PFSK-1 (cell line): Measurements from ENCODE around the gene YTHDF1.

Experiments used
- POLR2AphosphoS5 ChIP-seq: IDR thresholded peaks from 2 replicates; pipeline ENCODE4 v1.6.1; 2012; ENCODE audit warnings: low read depth, mild to moderate bottlenecking, control low read depth, low read length, moderate library complexity
- TF ChIP-seq, protein P1 (sequence below), 2 experiments: IDR thresholded peaks; 2 replicates each; pipeline versions ENCODE4 v1.6.1 to v1.8.0; 2011 to 2012; ENCODE audit warnings: low read depth in 2 of 2, low read length in 2 of 2, control low read depth in 1 of 2, inconsistent platforms in 1 of 2, mild to moderate bottlenecking in 1 of 2, moderate library complexity in 1 of 2; ENCODE audit not compliant: insufficient read depth in 1 of 2

DNA sequence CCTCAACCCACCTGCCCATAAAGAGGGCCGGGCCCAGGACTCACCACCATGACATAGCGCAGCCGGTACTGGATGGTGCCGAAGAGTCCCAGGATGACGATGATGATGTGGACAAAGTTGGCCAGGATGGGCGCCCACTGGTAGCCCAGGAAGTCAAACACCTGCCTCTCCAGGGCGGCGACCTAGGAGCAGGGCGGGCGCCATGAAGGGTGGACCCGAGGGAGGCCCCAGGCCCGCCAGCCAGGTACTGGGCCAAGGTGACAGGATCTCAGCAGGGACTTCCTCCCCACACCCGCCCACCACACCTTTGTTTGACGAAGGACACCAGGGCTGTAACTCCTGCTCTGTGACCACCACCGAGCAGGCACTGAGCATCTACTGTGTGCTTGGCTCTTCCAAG lies 34.0 kb upstream of the YTHDF1 start:
- TF ChIP-seq POLR2AphosphoS5 = no peak
- TF ChIP-seq, protein P1, sequence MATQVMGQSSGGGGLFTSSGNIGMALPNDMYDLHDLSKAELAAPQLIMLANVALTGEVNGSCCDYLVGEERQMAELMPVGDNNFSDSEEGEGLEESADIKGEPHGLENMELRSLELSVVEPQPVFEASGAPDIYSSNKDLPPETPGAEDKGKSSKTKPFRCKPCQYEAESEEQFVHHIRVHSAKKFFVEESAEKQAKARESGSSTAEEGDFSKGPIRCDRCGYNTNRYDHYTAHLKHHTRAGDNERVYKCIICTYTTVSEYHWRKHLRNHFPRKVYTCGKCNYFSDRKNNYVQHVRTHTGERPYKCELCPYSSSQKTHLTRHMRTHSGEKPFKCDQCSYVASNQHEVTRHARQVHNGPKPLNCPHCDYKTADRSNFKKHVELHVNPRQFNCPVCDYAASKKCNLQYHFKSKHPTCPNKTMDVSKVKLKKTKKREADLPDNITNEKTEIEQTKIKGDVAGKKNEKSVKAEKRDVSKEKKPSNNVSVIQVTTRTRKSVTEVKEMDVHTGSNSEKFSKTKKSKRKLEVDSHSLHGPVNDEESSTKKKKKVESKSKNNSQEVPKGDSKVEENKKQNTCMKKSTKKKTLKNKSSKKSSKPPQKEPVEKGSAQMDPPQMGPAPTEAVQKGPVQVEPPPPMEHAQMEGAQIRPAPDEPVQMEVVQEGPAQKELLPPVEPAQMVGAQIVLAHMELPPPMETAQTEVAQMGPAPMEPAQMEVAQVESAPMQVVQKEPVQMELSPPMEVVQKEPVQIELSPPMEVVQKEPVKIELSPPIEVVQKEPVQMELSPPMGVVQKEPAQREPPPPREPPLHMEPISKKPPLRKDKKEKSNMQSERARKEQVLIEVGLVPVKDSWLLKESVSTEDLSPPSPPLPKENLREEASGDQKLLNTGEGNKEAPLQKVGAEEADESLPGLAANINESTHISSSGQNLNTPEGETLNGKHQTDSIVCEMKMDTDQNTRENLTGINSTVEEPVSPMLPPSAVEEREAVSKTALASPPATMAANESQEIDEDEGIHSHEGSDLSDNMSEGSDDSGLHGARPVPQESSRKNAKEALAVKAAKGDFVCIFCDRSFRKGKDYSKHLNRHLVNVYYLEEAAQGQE (IDR thresholded peaks at IDR 0.05; ENCODE audit: insufficient read depth in 1 of 2, low read depth in 2 of 2, low read length in 2 of 2) = no peak
